Fibroblast of the conjunctiva (primary cell): ENCODE results near the gene KRTAP10-3.

Source experiments
- DNase-seq: peaks from one replicate; pipeline ENCODE4 v3.0.0-alpha.2; 2010; ENCODE audit warnings: low read depth

KRTAP10-3 gene

DNA sequence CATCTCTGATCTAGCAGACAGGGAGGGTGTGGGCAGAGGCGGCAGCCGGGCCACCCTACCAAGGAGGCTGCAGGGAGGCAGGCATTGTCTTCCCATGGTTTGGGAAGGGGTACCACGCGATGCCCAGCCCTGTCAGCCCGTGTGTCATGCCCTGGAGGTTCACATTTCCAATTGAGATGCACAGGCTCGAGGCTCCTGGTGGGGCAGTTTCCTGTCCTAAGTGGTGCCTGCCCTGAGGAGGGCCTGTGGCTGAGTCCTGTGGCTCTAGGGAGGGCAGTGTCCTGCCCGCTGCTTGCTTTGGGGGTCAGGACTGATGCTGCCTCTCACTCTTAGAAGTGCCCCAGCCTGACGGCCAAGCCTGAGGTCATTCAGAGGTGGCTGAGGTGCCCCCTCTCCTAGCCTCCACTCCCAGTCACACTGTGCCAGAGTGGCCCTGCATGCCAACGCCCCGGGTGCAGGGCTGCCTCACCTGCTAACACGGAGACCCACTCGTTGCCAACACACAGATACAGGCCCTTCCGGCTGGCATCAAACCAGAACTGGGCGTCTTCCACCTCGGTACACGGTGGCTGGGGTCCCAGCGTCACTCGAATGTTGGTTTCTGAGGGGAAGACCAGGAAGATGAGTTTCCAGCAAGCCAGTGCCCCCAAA, 30.5 kb downstream of the KRTAP10-3 start:
- no peak for DNase-seq

DNA sequence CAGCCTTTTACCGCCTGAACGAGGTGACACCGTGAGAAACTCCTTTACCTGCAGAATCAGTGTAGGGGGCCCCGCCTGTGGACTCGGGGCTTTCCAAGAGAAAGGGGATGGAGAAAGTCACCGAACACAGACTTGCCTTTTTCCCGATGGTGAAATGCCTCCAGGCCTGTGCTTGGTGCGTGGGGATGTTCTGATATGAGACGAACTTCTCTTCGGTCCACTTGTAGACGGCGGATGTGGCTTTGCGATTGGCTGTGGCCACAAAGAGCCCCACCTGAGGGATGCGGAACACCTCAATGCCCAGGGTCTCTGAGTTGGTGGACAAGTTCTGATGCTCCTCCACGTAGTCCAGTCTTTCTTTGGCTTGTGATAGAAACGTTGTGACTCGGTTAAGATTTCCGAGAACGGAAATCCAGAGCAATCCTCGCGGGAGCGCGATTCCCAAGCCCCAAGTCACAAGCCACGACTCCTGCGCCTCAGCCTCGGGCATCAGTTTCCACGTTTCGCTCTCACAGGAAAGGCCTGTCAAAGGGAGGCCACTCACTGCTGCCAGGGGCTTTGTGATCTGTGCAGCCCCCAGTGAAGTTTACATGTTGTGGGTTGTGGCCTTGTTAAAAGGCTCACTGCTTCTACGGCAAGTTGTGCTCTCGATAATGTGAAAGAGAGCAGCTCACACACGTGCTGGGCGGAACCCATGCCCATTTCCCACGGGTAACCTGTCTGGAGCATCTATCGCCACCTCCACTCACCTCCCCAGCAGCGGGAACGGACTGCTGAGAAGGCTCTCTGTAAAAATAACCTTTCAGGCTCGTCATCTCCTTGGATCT, 31.2 kb downstream of the KRTAP10-3 start:
- DNase-seq = no peak

DNA sequence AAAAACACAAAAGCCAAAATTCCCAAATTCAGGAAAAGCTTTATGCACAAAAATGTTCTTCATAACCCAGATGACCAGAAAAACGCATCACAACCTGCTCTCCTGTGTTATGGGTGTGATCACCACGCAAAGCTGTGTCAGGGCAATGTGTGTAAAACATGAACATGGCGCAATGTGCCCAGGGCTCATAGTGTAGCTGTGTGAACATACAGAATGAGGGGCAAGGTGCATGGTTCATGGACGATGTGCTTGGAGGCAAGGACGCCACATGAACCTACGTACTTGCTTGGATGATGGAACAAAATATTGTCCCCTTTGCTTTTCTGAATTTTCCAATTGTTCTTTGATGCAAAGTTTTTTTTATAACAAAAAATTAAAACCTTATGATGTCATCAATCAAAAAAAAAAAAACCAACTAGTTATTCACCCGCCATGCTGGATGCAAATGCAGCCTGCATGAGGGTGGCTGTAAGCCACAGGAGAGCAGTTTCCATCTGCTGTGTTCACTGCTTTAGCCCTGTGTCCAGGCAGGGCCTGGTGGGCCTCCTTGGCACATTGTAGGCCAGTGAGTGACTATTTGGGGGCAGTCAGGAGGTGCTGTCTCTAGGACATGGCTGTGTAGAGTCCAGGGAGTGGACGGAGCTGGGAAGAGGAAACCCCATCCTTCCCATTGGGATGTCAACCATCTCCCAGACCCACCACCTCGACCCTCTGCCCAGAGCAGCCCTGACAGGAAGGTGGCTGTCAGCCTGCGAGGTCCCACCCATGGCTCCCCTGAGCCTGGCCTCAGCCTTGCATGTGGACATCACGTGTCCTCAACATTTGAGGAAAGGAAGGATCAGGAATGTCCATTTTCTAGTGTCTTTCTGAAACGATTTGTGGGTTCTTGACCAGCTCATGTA, 32.2 kb downstream of the KRTAP10-3 start:
- DNase-seq = no peak

DNA sequence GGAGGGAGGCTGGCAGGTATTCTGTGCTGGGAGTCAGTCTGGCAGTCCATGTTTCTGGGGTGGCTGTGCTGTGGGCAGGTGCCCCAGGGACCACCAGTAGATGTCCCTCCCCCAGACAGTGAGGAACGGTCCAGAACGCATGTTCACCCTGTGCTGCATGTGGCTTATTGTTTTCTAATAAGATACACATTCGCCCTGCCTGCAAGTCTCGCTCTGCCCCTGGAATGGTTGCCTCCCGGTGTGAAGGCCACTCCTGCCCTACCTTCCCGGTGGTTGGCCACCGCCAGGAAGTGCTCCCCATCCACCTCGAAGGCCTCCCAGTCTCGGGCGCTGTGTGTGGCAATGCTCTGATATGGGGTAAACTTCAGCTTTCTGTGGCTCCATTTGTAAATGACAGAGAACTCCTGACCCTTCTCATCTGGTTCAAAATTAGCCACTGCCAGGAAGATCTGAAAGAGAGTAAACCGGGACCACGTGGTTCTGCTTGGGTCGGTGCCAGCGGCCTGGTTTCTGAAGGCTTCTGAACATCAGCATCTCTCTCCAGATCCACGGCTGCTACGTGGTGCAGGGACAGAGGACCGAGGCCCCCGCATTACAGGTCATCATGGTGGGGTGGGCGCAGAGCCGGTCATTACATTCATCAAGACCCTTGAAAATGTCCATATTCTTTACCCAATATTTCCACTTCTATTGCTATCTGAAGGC, 33.1 kb downstream of the KRTAP10-3 start:
- no peak for DNase-seq

DNA sequence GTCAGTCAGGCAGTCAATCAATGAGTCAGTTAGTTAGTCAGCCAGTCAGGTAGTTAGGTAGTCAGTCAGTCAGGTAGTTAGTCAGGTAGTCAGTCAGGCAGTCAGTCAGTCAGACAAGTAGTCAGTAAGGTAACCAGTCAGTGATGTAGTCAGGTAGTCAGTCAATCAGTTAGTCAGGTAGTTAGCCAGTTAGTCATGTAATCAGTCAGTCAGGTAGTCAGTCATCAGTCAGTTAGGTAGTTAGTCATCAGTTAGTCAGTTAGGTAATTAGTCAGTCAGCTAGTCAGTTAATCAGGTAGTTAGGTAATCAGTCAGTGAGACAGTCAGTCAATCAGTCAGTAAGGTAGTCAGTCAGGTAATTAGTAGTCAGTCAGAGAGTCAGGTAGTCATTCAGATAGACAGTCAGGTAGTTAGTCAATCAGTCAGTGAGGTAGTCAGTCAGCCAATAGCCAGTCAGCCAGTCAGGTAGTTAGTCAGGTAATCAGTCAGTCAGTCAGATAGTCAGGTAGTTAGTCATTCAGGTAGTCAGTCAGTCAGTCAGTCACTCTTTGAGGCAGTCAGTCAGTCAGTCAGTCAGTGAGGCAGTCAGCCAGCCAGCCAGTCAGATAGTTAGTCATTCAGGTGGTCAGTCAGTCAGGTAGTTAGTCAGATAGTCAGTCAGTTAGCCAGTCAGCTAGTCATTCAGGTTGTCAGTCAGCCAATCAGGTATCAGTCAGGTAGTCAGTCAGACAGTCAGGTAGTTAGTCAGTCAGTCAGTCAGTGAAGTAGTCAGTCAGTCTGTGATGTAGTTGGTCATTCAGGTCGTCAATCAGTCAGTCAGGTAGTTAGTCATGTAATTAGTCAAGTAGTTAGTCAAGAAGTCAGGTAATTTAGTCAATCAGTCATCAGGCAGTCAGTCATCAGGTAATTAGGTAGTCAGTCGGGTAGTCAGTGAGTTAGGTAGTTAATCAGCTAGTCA, 33.9 kb downstream of the KRTAP10-3 start:
- DNase-seq = no peak

DNA sequence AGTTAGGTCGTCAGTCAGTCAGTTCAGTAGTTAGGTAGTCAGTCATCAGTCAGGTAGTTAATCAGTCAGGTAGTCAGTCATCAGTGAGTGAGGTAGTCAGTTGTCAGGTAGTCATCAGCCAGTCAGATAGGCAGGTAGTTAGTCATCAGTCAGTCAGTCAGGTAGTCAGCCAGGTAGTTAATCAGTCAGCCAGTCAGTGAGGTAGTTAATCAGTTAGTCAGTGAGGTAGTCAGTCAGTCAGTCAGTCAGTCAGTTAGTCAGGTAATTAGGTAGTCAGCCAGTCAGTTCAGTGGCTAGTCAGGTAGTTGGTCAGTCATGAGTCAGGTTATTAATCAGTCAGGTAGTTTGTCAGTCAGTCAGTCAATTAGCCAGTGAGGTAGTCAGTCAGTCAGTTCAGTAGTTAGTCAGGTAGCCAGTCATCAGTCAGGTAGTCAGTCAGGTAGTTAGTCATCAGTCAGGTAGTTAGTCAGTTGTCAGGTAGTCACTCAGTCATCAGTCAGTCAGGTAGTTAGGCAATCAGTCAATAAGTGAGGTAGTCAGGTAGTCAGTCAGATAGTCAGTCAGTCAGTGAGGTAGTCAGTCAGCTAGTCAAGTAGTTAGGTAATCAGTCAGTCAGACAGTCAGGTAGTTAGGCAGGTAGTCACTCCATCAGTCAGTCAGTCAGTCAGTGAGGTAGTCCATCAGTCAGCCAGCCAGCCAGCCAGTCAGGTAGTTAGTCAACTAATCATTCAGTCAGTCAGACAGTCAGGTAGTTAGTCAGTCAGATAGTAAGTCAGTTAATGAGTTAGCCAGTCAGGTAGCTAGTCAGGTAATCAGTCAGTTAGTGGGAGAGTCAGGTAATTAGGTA, 34.8 kb downstream of the KRTAP10-3 start:
- no peak for DNase-seq

DNA sequence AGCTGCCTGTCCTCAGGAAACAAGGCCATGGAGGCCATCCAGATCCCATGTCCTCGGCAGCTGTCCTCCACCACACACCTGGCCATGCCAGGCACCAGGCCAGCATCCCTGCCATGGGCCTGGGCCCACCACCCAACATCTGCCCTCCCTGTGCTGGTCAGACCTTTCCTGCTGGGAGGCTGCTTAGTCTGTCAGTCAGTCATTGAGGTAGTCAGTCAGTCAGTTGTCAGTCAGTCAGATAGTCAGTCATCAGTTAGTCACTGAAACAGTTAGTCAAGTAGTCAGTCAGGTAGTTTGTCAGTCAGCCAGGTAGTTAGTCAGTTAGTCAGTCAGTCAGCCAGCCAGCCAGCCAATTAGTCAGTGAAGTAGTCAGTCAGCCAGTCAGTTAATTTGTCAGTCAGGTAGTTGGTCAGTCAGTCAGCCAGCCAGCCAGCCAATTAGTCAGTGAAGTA, 35.8 kb downstream of the KRTAP10-3 start:
- DNase-seq = no peak

DNA sequence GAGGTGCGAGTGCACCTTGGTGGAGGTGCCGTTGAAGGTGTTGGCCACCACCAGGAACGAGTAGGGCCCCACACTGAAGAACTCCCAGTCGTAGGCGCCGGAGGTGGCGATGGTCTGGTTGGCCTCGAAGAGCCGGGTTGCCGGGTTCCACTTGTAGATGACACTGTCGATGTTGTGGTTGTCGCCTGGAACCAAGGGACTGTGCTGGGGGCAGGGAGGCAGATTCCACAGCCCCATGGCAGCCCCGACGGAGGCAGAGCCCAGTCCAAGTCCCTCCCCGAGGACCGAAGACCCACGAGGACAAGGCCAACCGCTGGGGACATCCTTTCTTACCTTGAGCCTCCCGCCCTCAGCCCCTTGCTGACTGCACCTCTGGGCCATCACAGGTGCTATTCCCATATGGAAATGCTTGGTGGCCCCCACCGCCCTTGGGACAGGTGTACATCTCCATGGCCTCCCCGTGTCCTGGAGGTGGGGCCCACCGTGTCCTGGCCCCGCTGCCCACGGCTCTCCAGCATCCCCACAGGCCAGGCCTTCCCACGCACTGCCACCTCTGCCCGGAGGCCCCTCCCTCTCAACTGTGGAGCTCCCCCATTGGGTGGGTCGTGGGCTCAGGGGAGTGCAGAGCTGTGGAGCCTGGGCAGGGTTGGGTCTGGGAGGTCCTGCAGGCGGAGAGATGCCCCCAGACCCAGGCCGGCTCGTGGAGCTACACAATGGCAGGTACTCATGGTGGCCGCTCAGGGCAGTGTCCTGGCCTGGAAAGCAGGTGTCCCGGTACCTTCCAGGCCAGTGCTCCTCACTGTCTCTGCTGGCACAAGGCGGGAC, 36.5 kb downstream of the KRTAP10-3 start:
- no peak for DNase-seq

DNA sequence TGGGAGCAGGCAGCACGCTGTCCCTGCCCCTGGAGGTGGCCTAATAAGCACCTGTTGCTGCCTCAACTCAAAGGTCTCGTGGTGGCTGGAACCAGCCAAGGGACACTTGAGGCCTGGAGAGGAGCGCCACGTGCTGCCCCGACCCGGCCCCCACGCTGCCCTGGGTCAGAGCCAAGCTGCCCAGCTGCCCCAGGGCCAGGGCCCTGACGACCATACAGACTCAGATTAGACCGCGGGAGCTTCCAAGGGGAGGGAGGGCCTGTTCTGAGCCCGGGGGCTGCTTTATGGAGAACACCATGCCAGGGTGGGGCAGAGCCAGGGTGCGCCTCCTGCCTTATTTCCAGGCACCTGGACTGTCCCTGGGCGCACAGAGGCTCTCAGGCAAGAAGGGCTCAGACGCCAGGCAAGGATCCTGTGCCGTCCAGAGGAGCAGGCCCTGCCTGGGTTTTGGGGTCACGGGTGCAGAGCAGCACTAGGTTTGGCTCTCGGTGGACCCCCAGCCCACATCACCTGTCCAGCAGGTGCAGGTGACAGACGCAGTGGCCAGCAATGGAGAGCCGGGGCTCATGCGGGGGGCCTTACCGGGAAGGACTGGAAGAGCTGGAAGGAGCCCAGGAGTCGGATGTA, 37.2 kb downstream of the KRTAP10-3 start:
- DNase-seq = no peak

DNA sequence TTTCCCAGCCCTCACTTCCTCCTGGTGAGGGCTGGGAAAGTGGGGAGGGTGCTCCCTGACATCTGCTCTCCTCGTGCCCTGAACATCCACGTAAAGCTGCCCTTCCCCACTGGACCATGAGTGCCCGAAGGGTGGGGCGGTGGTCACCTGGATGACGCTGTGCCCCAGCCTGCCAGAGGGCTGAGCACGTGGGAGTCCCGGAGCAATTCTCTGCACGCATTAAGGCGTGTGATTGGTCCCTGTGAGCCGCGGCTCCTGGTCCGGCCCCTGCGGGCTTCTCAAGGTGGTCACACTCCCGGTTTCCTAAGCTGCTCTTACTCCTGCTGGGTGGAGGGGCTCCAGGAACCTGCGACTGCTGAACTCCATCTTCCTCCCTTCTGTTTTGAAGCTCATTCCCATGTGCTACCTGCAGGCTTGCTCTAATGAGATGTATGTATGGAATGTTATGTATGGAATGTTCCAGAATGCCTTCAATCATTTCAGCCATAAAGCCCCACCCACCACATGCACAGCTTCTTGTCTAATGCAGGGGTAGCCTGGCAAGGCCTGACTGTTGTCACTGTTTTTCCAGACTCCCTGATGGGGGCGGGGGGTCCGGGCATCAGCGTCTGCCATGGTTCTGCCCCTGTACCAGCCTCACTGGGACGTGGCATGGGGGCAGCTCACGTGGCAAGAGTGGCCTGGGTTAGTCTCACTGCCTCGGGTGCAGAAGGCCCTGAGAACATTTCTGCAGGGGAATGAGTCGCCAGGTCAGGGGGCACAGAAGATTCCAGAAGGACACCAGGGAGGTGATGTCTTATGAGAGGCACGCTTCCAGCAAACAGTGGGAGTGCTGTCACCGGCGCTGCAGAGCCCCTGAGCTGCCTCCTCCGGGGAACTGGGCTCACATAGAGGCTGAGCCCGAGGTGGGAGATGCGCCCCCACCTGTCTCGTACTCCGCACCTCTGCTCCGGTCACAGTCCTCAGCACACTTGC, 38.0 kb downstream of the KRTAP10-3 start:
- DNase-seq = no peak

DNA sequence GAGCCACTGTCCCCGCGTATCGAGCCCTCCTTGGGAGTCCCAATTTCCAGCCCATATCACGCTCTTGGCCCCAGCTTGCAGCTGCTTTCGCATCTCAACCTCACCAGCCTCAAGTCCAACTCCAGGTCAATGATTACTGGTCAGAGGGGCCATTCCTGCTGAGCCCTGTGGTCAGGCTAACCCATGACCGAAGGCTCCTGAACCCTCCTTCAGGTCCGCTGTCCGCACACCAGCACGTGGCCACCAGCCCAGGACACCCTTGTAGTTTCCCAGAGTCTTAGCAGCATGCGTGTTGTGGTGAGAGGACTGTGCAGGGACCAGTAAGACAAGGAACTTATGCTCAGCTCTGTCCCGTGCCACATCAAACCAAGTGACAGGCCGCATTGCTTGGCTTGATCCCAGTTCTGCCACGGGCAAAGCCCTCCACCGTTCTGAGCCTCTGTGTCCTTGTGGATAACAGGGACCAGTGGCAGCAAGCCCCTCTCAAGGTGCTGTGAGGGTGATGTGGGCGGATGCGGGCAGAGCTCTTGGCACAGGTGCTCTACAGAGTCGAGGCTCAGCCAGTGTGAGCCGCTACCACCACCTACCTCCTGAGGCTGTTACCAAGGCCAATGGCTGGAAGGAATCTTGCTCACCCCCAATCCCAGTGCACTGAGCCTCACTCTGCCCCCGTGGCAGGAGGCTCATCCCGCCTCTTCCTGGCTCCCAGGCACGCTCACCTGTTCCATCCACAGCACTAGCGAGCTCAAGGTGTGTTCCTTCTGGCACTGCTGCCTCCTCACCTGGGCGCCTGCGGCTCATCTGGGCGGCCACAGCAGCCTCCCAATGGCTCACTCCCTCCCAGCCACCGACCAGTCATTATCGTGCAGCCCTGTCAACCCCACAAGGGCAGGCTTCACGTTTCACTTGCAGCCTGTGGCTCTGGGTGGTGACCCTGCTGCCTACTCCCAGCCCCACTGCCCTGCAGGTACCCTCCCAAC, 39.0 kb downstream of the KRTAP10-3 start:
- DNase-seq = no peak

DNA sequence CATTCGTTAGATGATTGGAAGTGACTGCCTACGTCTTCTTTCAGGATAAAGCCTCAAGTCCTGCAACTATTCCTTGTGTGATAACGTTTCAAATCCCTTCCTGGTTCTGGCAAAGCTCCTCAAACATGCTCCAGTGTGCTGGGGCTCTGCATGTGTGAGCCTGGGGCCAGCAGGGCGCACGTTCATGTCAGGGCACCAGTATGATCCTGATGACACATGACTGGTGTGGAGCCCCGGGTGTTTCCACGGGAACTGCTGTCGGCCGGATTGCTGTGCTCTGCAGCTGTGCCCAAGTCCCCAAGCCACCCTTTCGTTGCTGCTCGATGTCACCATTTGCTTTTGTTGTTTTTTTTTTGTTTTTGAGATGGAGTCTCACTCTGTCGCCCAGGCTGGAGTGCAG, 39.9 kb downstream of the KRTAP10-3 start:
- DNase-seq = no peak

DNA sequence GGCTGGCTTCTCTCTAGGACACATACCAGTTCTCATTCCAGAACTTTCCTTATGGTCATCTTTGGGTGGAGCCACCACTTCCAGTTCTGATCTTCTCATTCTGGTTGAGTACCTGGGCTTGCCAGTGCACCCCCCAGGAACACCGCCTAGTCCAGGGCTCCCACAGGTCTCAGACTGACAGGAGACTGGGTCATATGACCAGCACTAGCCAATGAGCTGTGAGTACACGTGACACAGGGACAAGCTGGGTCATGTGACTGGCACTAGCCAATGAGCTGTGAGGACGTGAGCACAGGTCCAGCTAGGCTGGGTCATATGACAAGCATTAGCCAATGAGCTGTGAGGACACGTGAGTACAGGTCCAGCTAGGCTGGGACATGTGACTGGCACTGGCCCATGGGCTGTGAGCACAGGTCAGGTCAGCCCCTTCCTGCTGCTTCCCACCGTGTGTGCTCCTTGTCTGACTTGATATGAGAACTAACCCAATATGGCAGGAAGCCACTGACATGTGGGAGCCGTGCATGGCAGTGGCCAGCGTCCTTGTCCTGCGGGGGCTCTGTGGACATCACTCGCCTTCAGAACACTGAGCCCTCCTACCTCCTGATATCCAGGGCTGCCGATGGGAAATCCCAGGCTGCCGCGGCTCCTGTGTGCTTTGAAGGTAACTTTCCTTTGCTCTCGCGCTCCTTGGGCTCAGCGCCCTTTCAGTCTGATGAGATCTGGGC, 41.3 kb downstream of the KRTAP10-3 start:
- peak; percentile 8 for DNase-seq

DNA sequence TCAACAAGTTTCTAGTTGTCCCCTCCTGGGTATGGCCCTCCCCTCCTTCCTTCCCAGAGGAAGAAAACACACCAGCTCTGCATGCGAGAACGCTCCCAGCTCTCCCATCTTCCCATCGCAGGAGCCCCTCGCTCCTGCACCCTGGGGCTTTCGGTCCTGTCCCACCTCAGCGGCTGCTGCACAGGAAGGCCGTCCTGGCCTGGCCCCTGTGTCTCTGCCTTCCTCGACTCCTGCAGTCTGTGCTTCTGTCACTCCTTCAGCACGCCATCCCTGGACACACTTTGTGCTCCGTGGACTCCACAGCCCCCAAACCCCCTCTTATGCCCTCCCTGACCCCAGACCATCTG, 41.8 kb downstream of the KRTAP10-3 start:
- DNase-seq = no peak

DNA sequence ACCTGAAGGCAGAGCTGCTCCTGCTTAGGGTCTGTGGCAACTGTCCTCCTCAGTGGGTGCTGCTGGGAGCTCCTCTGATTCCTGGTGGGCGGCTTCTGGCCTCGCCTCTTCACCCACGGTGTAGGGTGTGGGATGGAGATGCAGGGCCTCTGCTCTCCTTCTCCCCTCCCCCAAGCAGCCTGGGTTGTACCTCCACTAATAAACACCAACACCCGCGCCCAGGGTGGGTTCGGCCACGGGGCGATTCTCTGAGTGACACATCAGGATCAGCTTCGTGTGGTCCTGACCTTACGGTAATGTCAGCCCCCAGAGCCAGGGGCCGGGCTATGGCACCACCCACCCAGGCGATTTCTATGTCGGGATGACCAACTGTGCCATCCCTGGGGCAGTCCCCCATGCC, 42.3 kb downstream of the KRTAP10-3 start:
- no peak for DNase-seq
